DMS153 treated with DMSO at 0.1 percent for 48 hours (cell line): ENCODE measurements around the gene SLC8A1.

ENCODE experiments used
- DNase-seq: peaks from one replicate; lab custom pipeline; 2025; ENCODE audit not compliant: unreplicated experiment; lab: John Stamatoyannopoulos, UW

SLC8A1 gene

GRCh38 chr2:40120957-40121356 is 330.9 kb downstream of the SLC8A1 start:
- no peak for DNase-seq

- no peak for DNase-seq
Measured at GRCh38 chr2:40120026-40120425, 331.9 kb downstream of the SLC8A1 start.

GRCh38 chr2:40118622-40119021 is 333.3 kb downstream of the SLC8A1 start:
- DNase-seq = peak; percentile 54

DNA sequence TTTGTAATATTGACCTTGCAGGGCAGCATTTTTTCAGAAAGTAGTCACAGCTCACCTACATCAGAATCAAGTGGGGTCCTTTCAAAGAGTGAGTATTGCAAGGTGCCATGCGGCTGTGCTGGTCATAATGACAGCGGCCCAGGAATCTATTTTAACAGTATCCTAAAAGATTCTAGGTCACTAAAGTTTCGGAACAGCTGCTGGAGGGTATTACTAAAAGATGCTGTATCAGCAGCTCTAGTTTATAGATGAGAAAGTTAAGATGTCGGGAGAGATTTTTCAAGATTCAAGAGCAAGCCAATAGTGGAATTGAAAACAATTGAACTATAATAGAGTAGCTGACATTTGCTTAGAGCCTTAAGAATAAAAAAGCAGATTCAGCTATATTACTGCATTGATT is 336.0 kb downstream of the SLC8A1 start:
- DNase-seq = no peak

DNA sequence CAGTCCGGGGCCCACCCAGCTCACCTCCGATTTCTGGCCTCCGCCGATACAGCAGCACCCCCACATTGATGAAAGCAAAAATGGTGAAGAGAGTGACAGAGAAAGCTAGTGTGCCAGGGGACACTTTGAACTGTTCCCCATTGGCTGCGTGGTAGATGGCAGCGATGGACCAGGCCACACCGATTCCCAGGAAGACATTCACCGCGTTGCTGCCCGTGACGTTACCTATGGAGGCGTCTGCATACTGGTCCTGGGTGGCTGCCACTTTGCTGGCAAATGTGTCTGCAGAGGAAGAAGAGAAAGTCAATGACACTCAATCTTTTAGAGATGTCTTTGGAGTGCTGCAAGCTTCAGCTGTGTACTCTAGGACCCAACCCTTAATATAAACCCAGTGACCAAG is 336.5 kb downstream of the SLC8A1 start:
- no peak for DNase-seq

DNA sequence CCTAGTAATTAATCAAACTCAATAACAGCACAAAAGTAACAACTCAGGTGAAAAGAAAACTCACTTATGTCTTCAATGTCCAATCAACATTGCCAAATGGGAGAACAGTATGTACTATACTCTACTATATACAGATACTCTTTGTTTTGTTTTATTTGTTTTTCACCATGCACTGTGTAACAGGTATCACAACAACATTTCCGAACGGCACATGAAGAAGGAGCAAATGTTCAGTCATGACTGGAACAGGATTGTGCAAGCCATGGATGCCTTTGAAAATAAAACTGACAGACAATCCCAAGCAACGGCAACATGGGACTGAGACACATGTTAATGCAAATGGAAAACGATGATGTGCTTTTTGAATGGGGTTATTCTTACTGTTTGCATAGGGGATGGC is 337.9 kb downstream of the SLC8A1 start:
- no peak for DNase-seq

- no peak for DNase-seq
Measured at GRCh38 chr2:40113272-40113968, 338.5 kb downstream of the SLC8A1 start.

GRCh38 chr2:40109381-40109780 is 342.5 kb downstream of the SLC8A1 start:
- no peak for DNase-seq

DNA sequence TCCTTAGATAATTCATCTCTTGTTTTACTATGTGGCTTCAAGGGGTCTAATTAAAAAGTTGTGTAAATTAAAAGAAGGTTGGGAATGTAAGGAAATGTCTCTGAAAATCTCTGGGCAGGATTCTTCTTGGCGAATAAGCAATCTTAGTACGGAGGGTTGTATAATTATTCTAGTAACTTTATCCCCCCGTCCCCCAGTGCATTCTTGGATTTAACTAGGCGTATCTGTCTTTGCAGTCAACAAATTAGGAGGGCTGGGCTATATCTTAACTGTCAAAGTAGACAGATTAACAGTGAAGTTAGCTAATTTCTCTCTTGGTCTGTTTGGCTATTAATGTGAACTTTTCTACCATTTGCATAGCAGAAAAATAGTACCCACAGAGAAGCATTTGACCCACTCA is 343.0 kb downstream of the SLC8A1 start:
- DNase-seq = no peak

DNA sequence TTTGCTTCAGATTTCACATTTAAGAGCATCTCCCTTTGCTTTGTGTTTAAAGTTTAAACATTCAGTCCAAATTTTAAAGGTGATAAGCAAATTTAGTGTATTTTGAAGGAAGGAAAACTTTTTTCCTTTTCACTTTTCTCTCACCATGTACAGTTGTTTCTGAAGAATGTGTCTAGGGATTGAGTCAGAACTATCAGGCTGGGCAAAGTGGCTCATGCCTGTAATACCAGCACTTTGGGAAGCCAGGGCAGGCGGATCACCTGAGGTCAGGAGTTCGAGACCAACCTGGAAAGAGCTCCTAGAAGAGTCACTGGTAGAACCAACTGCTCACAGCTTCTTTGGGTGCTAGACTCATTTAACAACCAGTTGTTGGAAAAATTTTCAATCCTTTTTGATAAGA is 345.8 kb downstream of the SLC8A1 start:
- DNase-seq = no peak

DNA sequence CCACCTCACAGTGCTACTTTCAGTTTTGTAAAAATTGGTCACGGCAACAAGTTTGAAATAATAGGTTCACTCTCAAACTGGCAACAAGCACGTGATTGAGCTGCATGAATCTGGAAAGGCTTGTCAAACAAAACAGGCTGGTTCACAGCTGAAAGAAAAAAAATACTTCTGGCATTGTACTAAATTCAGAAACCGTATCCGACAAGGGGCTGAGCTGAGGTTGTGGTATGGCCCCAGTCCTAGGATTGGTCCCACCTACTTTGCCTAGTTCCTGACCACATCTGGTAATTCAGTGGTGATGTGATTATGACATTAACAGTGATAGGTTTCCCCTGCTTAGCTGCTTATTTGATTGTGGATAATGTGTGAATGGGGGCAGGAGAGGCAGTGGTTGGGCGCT is 346.3 kb downstream of the SLC8A1 start:
- DNase-seq = no peak

DNA sequence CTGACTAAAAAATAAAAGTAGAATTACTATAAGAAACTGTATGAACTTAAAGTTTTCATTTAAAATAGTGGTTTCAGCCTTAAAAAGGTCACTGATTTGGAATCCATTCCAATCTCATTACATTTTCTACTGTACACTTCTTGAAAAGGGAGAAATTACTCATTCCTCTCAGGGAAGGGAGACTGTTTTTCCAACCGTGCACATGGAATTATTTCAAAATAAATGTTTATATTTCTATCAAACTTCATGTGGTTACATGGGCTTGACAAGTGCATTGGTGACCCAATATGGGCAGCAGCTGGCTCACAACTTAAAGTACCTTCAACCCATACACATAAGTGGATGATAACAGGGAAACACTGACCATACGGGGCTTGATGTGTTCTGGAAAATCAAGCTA is 348.3 kb downstream of the SLC8A1 start:
- DNase-seq = no peak

DNA sequence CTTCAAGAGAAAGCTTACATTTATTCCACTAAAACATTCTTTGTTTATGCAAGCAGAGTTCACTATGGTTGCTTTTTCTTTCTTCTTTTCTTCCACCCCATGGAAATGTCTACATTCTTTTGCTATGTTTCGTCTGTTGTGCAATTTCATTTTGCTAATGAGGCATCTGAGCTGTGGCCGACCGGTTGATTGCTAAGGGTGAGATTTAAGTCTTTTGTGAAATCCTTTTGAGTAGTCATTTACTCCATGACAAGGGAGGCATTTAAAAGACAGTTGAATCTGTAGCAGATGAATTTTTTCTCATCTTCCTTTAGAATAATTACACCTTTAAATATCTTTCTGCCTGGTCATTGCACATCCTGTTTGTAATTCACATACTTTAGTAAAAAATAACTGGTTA is 348.7 kb downstream of the SLC8A1 start:
- no peak for DNase-seq

GRCh38 chr2:40102447-40102846 is 349.4 kb downstream of the SLC8A1 start:
- DNase-seq = no peak

DNA sequence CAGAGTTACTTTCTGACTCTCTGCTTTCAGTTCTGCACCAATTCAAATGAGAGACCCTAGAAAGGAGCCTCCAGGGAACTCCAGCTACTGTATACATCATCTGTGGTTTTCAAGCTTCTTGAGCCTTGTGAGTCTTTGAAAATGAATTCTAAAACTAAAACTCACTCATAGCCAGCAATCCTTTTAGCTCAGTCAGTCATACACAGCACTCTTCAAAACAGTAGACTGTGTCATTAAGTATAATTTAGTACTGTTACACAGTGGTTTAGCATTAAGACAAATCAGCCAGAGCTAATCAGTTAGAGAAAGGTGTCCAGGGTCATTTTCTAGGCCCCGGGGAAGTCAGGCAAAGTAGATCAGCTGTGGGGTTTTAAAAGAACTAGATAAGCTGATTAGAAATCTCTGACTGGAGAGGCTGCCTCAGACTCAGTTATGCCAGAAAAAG is 350.7 kb downstream of the SLC8A1 start:
- no peak for DNase-seq

- DNase-seq = no peak
Measured at GRCh38 chr2:40100676-40101075, 351.2 kb downstream of the SLC8A1 start.

- no peak for DNase-seq
Measured at GRCh38 chr2:40098786-40099470, 353.0 kb downstream of the SLC8A1 start.

DNA sequence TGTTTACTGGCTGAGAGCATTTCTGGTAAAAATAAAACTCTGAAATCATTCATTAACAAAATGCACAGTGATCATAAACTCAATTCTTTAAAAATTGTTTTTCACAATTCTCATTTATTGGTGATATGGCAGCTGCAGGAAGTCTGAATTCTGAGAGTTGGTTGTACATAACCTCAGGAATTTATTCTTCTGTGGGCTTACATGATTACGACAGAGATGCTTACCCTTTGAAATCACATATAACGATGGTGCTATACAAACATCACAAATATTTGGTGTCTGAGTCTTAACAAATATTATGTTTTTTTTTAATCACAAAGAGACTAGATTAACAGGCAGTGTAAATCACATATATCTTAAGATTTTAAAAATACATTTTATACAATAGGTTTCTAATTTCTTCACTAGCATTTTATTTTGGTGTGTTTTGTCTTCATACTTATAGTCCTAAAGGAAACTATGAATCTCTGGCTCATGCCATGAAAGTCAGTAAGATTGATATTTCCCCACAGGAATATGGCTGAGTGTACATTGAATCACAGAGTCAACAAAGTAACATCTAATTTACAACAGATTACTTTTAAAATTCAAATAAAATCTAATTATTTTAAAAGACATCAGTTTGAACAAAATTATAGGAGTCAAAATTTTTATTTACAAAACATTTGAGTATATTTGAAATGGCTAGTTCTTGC is 354.1 kb downstream of the SLC8A1 start:
- no peak for DNase-seq

- DNase-seq = peak; percentile 31
Measured at GRCh38 chr2:40096360-40096759, 355.5 kb downstream of the SLC8A1 start.

- no peak for DNase-seq
Measured at GRCh38 chr2:40095000-40095399, 356.9 kb downstream of the SLC8A1 start.

DNA sequence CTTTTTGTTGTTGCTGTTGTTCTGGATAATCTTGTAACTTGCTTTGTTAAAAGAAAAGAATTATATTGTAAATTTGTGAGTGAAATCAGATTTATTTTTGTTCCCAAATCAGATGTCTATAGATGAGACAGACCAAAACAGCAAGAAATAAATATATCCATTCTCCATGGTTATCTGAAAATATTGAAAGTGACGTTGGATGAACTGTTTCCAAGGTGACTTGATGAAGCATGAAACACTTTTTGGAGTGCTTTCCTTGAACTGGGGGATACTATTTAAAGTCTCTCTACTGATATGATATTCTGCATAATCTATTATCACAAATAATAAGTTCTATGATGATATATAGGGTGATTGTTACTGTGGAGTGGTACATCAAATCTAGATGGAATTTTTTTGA is 357.4 kb downstream of the SLC8A1 start:
- no peak for DNase-seq

DNA sequence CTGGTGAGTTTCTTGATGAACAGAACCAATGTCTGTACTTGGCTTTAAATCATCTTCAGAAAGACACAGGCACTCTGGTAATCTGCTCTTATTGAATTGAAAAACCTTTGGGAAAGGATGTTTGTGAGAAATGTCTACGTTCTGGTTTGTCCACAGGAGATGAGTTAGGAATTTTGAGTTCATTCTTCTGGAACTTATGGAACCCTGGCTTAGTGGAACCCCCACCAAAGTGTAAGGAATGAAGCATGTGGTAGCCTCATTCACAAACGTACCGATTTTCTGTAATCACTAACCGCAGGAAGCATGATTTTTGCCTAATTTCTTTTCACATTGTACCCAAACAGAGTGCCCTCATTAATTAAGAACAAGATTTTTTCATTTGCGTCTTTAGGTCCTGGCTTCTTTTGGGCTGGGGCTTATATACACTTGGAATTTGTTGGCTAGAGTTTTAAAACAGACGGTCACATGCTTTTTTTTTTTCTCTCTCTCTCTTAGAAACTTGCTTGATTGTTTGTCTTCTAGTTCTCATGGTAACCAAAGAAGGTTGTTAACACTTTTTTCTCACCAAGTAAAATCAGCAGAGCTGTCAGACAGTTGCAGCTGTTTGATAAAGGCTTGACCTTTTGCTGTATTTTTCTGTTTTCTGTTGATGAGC is 358.7 kb downstream of the SLC8A1 start:
- DNase-seq = no peak
